ENCODE results near the gene STRIT1.
"Not testable (repeated sequence)": the region's sequence is repeated elsewhere in the genome, so short reads cannot be mapped to it uniquely, and the experiment has no call there.

Gene STRIT1

GRCh38 chr3:155312781-155313180 is 19.3 kb upstream of the STRIT1 start:
- DNase-seq = no peak

GRCh38 chr3:155309581-155309980 is 16.1 kb upstream of the STRIT1 start:
- DNase-seq = no peak

- no peak for DNase-seq
Observed at GRCh38 chr3:155308831-155309230, 15.3 kb upstream of the STRIT1 start.

GRCh38 chr3:155307183-155307582 is 13.7 kb upstream of the STRIT1 start:
- DNase-seq = no peak

- no peak for DNase-seq
Observed at GRCh38 chr3:155304394-155304793, 10.9 kb upstream of the STRIT1 start.

- no peak for DNase-seq
Observed at GRCh38 chr3:155303540-155304097, 10.1 kb upstream of the STRIT1 start.

GRCh38 chr3:155302891-155303290 is 9.4 kb upstream of the STRIT1 start:
- peak; percentile 27 for DNase-seq

- no peak for DNase-seq
Observed at GRCh38 chr3:155302481-155302880, 9.0 kb upstream of the STRIT1 start.

- DNase-seq = no peak
Observed at GRCh38 chr3:155297100-155297499, 3.6 kb upstream of the STRIT1 start.

- no peak for DNase-seq
Observed at GRCh38 chr3:155296413-155296812, 2.9 kb upstream of the STRIT1 start.

GRCh38 chr3:155292693-155293092 is 790 bp downstream of the STRIT1 start:
- no peak for DNase-seq

- DNase-seq = no peak
Observed at GRCh38 chr3:155292133-155292532, 1.4 kb downstream of the STRIT1 start.

GRCh38 chr3:155286736-155287135 is 6.7 kb downstream of the STRIT1 start:
- DNase-seq = no peak

GRCh38 chr3:155285936-155286335 is 7.5 kb downstream of the STRIT1 start:
- no peak for DNase-seq

- no peak for DNase-seq
Observed at GRCh38 chr3:155283092-155284056, 10.1 kb downstream of the STRIT1 start.

GRCh38 chr3:155282385-155283091 is 10.9 kb downstream of the STRIT1 start:
- DNase-seq = peak; percentile 89

- DNase-seq = no peak
Observed at GRCh38 chr3:155281912-155282311, 11.6 kb downstream of the STRIT1 start.

GRCh38 chr3:155276089-155276488 is 17.4 kb downstream of the STRIT1 start:
- DNase-seq = not testable (repeated sequence)

GRCh38 chr3:155275159-155275754 is 18.2 kb downstream of the STRIT1 start:
- DNase-seq = not testable (repeated sequence)

GRCh38 chr3:155274435-155274834 is 19.0 kb downstream of the STRIT1 start:
- not testable (repeated sequence) for DNase-seq

GRCh38 chr3:155271343-155271613 is 22.2 kb downstream of the STRIT1 start:
- no peak for DNase-seq

GRCh38 chr3:155270485-155271342 is 22.8 kb downstream of the STRIT1 start:
- no peak for DNase-seq

- no peak for DNase-seq
Observed at GRCh38 chr3:155270063-155270462, 23.4 kb downstream of the STRIT1 start.
